ENCODE measurements around the gene ZNF385C. TPM values are rescaled to one million over a fixed set of nuclear protein-coding genes. Genes with fewer than 3 reads are reported as not detected.

Gene ZNF385C
- total and polyA plus RNA-seq, 2 donors (not counting 1 experiment from before 2014, with no cell fraction given), result under 0.01 to 0.03 TPM

- Histone ChIP-seq H3K4me2 (ENCODE audit: extremely low read depth, insufficient read depth, low read length) (no peak overlapping the region), H3K36me3 (ENCODE audit: control insufficient read depth, insufficient read depth, low read length) (no peaks in the 10 kb centered on the region), H3K9ac (ENCODE audit: insufficient read depth, low read length) (no peak overlapping the region), H4K20me1 (ENCODE audit: control insufficient read depth, extremely low read depth, insufficient read depth, low read length) (no peaks in the 10 kb centered on the region), H3K4me3 (replicated peaks in 1 of 4; ENCODE audit: control extremely low read depth in 1 of 4, insufficient read depth in 1 of 4, low read depth in 3 of 4, low read length in 4 of 4) (no peak overlapping the region), H3K9me3 (ENCODE audit: control insufficient read depth, insufficient read depth, low read depth, low read length) (no peaks in the 10 kb centered on the region), H2AFZ (ENCODE audit: low read length) (no peak overlapping the region), H3K79me2 (ENCODE audit: control insufficient read depth, insufficient read depth, low read length) (no peaks in the 10 kb centered on the region), H3K27me3 (ENCODE audit: control insufficient read depth, insufficient read depth, low read length) (peaks cover 30% of the 10 kb centered on the region), H3K27ac (ENCODE audit: insufficient read depth, low read length) (no peak overlapping the region), H3K4me1 (ENCODE audit: control insufficient read depth, extremely low read depth, insufficient read depth, low read length) (no peaks in the 10 kb centered on the region)
- no peak for DNase-seq (ENCODE audit: low read depth in 2 of 2)
- TF ChIP-seq EZH2 (IDR thresholded peaks at IDR 0.05; ENCODE audit: low read length, missing control alignments) (no peak), CTCF (conservative IDR thresholded peaks at IDR 0.05 in 1 of 2, IDR thresholded peaks at IDR 0.05 in 1 of 2; ENCODE audit: low read depth in 1 of 2, low read length in 2 of 2) (no peak)
These were observed 21.3 kb downstream of the ZNF385C start for GRCh38 chr17:42076797-42077559.

- H4K20me1 ChIP-seq (ENCODE audit: control insufficient read depth, extremely low read depth, insufficient read depth, low read length), result no peaks in the 10 kb centered on the region
- no peak for DNase-seq (ENCODE audit: low read depth in 2 of 2)
These were observed 22.5 kb downstream of the ZNF385C start for GRCh38 chr17:42075789-42076188.

More at GRCh38 chr17:42075789-42076188, 22.5 kb downstream of the ZNF385C start:
- Histone ChIP-seq H3K27ac (ENCODE audit: insufficient read depth, low read length) (no peak overlapping the region), H3K79me2 (ENCODE audit: control insufficient read depth, insufficient read depth, low read length) (no peaks in the 10 kb centered on the region), H3K27me3 (ENCODE audit: control insufficient read depth, insufficient read depth, low read length) (peaks cover 39% of the 10 kb centered on the region), H2AFZ (ENCODE audit: low read length) (no peak overlapping the region), H3K36me3 (ENCODE audit: control insufficient read depth, insufficient read depth, low read length) (no peaks in the 10 kb centered on the region), H3K4me1 (ENCODE audit: control insufficient read depth, extremely low read depth, insufficient read depth, low read length) (no peaks in the 10 kb centered on the region), H3K9ac (ENCODE audit: insufficient read depth, low read length) (no peak overlapping the region), H3K9me3 (ENCODE audit: control insufficient read depth, insufficient read depth, low read depth, low read length) (no peaks in the 10 kb centered on the region), H3K4me3 (replicated peaks in 1 of 4; ENCODE audit: control extremely low read depth in 1 of 4, insufficient read depth in 1 of 4, low read depth in 3 of 4, low read length in 4 of 4) (no peak overlapping the region), H3K4me2 (ENCODE audit: extremely low read depth, insufficient read depth, low read length) (no peak overlapping the region)
- no peak for TF ChIP-seq CTCF (conservative IDR thresholded peaks at IDR 0.05 in 1 of 2, IDR thresholded peaks at IDR 0.05 in 1 of 2; ENCODE audit: low read depth in 1 of 2, low read length in 2 of 2)
- no peak for TF ChIP-seq EZH2 (IDR thresholded peaks at IDR 0.05; ENCODE audit: low read length, missing control alignments)
